Measurements from ENCODE around the gene CEP250.
A peak's percentile ranks its signal among the peaks of the same experiment; 100 is the strongest.
"Not testable (repeated sequence)": the region's sequence is repeated elsewhere in the genome, so short reads cannot be mapped to it uniquely, and the experiment has no call there.

CEP250 gene
- 78.7 to 128 (median 120) reads per million in 3 experiments for total RNA-seq

DNA sequence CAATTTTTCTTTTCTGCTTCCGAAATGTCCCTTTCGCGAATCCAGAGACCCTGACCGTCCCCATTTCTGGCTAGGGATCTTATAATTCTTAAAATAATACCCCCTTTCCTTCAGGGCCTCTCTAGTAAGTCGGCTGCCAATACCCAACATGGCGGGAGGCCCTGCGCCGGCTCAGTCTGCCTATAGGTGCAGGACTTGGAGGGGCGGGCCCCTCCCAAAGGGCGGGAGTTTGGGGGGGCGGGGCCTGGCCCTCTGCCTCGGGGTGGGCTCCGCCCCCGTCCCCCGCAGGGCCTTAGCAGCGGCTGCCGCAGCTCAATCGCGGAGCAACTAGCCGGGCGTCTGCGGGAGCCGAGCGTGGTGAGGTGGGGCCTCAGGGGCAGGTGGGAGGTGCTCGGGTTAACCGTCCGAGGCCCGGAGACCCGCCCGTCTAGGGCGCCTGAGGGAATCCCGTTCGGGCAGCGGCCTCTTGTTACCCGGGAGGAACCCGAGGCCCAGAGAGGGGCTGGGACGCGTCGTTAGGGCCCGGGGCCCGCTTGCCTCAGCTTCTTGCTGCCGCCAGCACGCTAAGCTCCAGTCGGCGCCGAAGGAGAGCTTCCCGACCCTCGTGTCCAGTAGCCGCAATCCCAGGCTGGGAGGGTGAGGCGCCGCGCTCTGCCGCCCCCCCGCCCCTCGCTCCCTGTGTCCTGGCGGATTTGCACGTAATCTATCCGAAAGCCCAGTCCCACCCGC is at the start of gene CEP250:
TSS of gene CEP250 (plus strand) at position 718 of the 729 bp plus-strand sequence. CDS start 6,770 bp downstream, outside the sequence.
- peak; percentile 95 for DNase-seq

DNA sequence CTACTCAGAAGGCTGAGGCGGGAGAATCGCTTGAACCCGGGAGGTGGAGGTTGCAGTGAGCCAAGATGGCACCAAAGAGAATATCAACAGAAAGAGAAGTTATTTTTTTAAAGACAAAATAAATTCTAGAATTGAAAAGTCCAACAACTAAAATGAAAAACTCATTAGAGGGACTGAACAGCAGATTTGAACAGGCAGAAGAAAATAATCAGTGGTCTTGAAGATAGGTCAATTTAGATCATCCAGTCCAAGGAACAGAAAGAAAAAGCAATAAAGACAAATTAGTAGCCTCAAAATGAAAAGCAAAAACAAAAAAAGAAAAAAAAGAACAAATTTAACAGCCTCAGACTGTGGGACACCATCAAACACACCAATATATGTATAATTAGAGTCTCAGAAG is 49.6 kb upstream of the CEP250 start:
- no peak for DNase-seq

- no peak for DNase-seq
These were observed 47.1 kb upstream of the CEP250 start for GRCh38 chr20:35408270-35408669.

DNA sequence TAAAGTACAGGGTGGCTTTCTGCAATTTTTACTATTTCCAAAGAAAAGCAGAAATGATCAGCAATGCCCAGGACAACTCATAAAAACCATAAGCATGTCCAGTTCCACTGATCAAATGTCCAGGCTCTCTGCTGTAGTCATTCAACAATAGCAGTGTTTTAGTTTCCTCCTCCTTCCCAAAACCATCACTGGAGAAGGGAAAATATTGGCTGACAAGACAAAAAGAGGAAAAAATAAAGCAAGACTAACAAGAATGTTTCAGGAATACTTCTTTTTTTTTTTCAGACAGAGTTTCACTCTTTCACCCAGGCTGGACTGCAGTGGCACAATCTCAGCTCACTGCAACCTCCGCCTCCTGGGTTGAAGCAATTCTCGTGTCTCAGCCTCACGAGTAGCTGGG is 45.9 kb upstream of the CEP250 start:
- no peak for DNase-seq

GRCh38 chr20:35410613-35411012 is 44.8 kb upstream of the CEP250 start:
- no peak for DNase-seq

- no peak for DNase-seq
These were observed 34.1 kb upstream of the CEP250 start for GRCh38 chr20:35421322-35421721.

DNA sequence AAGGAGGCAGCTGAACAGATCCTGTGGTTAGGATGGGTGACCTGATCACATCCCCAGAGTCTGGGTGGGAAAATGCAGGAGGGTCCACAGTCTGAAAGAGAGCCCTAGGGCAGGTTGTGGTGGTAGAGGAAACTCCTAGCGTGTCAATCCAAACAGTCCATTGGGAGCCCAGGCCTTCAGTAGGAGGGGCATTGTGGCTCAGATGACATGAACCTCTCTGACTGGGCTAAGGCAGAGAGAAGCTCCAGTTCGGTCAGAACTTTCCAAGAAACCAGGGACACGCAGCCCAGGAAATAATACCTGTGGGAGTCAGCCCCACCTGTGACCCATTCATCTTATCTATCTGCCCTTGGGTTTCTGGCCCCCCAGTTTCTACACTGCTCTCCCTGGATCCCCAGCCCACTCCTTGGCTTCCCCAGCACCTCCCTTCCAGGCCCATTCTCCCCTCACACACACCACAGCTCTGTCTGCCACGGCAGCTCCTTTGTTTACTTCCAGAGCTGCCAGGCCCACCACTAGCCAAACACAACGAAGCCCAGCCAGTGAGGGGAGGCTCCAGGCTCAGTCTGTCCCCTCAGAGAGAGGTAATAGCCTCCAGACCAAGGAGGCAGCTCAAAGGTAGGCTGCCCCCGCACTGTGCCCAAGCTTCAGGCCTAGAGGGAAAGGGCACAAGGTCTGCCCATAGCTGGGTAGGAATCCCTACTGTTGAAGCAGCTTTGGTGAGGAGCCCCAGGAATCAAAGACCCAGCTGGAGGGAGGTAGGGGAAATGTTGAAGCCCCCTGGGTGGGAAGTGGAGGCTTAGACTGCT is 23.6 kb upstream of the CEP250 start:
- DNase-seq: no peak

GRCh38 chr20:35432430-35432735 is 23.0 kb upstream of the CEP250 start:
- peak; percentile 13 for DNase-seq

DNA sequence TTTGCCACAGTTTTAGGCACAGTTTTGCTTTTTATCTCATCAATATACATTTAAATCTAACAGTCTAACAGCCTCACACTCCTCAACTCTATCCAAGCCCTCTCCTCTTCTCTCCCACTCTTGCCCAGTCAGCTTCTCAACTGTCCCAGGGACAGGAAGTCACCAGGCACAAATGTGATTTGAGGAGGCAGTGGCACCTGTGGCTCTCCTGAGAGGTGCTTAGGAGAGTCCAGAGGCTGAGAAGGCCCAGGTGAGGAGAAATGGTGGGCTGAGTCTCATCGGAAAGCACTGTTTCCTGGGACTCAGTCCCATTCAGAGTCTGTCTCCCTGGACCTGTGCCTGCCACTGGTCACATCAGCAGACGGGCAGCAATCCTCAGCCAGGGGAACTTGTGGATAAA is 22.1 kb upstream of the CEP250 start:
- no peak for DNase-seq

GRCh38 chr20:35434085-35435005 is 21.1 kb upstream of the CEP250 start:
- DNase-seq: no peak

- no peak for DNase-seq
These were observed 19.2 kb upstream of the CEP250 start for GRCh38 chr20:35436177-35436573.

DNA sequence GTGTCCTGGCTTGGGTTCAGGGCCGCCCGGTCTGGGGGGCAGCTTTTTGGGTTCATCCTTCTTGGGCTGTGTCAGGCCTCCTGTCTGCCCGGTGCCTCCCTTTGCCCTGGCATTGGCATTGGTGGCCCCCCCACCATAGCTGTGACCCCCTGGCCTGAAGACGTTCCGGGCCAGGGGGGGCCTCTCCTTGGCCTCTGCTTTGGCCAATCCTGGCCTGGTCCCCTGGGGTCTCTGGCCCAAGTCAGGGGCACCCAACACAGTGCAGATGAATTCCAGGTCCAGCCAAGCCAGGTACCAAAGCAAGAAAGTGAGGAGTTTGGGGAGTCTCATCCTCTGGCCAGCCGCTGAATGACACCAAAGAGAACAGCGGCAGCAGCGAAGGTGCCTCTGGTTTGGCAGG is 17.8 kb upstream of the CEP250 start:
- no peak for DNase-seq

- no peak for DNase-seq
These were observed 12.4 kb upstream of the CEP250 start for GRCh38 chr20:35443003-35443402.

DNA sequence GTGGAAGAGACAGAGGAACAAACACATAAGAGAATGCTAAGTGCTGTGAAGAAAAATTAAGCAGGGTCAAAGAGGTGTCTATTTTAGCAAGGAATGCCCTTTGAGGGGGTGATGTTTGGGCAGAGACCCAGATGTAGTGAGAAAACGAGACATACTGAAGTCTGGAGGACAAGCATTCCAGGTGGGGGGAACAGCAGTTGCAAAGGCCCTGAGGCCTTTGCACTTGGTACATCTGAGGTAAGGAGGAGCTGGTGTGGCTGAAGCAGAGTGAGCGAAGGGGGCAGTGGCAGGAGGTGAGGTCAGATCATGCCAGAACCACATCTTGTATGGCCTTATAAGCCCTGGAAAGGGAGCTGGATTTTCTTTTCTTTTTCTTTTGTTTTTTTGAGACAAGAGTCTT is 11.2 kb upstream of the CEP250 start:
- DNase-seq: no peak

DNA sequence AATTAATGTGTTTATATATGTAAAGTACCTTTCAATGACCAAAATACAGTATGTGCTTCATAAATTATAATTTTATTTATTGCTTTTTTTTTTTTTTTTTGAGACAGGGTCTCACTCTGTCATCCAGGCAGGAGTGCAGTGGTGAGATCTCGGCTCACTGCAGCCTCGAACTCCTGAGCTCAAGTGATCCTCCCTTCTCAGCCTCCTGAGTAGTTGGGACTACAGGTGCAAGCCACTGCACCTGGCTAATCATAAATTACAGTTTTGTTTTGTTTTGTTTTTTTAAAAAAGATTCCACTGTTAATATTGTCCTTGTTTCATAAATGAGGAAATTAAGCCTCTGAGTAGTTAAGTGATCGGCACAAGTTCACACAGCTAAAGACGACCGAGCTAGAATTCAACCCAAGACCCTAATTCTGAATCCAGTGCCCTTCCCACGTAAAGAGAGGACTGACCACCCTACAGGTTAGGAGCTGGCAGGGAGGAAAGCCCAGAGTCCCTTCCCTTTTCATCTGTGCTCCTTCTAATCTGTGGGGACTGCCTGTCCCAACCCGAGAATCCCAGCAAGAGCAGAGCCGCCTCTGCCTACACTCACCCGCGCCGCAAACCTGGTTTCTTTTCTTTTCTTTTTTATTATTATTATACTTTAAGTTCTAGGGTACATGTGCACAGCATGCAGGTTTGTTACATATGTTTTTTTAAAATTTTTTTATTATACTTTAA is 8.9 kb upstream of the CEP250 start:
- DNase-seq: no peak

- peak; percentile 79 for DNase-seq
These were observed 8.2 kb upstream of the CEP250 start for GRCh38 chr20:35447082-35447789.

DNA sequence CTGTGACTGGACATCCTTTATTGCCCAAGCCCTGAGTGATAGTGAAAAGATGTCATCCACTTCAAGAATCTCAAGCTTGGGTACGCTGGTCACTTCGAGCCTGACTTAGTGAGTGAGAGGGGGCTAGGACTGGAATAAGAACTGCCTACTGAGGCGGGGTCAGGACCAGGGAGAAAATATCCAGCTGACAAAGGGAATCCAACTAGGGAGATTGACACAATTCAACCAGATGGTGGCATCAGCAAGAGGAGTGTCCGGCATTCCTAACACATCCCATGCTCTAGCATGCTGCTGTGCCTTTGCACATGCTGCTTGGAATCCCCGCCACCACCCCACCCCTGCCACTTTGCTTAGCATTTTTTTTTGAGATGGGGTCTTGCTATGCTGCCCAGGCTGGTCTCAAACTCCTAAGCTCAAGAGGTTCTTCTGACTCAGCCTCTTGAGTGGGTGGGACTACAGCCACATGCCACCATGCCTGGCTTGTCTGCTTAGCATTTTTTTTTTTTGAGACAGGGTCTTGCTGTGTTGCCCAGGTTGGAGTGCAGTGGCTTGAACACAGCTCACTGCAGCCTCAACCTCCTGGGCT is 6.5 kb upstream of the CEP250 start:
- DNase-seq: no peak

DNA sequence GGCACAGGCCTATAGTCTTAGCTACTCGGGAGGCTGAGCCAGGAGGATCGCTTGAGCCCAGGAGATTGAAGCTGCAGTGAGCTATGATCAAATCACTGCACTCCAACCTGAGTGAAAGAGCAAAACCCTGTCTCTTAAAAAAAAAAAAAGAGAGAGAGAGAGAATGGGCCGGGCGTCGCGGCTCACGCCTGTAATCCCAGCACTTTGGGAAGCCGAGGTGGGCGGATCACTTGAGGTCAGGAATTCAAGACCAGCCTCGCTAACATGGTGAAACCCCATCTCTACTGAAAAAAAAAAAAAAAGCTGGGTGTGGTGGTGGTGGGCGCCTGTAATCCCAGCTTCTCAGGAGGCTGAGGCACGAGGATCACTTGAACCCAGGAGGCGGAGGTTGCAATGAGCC is 5.5 kb upstream of the CEP250 start:
- DNase-seq: not testable (repeated sequence)

DNA sequence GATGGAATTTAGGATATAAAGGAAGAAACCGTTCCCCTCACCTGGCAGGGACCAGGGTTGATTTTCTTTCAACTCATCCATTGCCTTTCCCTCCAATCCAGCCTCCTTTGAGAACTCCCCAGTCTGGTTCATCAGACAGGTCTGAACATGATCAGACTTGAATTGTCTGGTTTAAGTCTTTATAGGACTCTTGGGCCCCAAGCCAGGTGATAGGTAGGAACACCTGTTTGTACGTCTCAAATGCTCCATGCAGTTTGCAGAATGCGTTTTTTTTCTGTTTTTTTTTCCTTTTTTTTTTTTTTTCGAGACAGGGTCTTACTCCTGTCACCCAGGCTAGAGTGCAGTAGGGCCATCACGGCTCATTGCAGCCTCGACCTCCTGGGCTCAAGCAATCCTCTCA is 4.1 kb upstream of the CEP250 start:
- no peak for DNase-seq

- no peak for DNase-seq
These were observed 1.8 kb upstream of the CEP250 start for GRCh38 chr20:35453647-35454046.

GRCh38 chr20:35456700-35457099 is 1.3 kb downstream of the CEP250 start:
- not testable (repeated sequence) for DNase-seq
